ENCODE results near the gene AKAP1. TPM values are rescaled to one million over a fixed set of nuclear protein-coding genes. Genes with fewer than 3 reads are reported as not detected.

AKAP1 gene
- total and polyA plus RNA-seq, 2 of the 8 experiments (the other 6 are each of a cell fraction or from before 2014, with no cell fraction given), result 120 to 156 TPM

- Histone ChIP-seq H3K27ac (ENCODE audit: low read depth, low read length) (no peak overlapping the region), H4K20me1 (replicated peaks in 1 of 2; ENCODE audit: control insufficient read depth in 1 of 2, insufficient read depth in 2 of 2, low read length in 2 of 2) (no peaks in the 10 kb centered on the region), H4K91ac (replicated peaks; ENCODE audit: insufficient read length, low read length) (no peak overlapping the region), H3K9ac (replicated peaks in 1 of 4; ENCODE audit: extremely low read depth in 1 of 4, low read depth in 3 of 4, low read length in 3 of 4) (no peak overlapping the region), H2BK120ac (replicated peaks; ENCODE audit: low read depth, low read length) (no peak overlapping the region), H3K56ac (replicated peaks; ENCODE audit: insufficient read length, low read depth, low read length) (no peak overlapping the region), H3K79me2 (ENCODE audit: control insufficient read depth in 1 of 2, insufficient read depth in 2 of 2, low read length in 2 of 2) (no peaks in the 10 kb centered on the region), H4K8ac (ENCODE audit: extremely low read depth, insufficient read depth, low read length) (no peak overlapping the region), H3K79me1 (ENCODE audit: low read depth, low read length) (no peaks in the 10 kb centered on the region), H3K23me2 (ENCODE audit: low read depth, low read length) (no peaks in the 10 kb centered on the region), H3K14ac (ENCODE audit: insufficient read length) (no peak overlapping the region), H3K4me3 (ENCODE audit: extremely low read depth in 1 of 4, insufficient read depth in 2 of 4, low read depth in 3 of 4, low read length in 4 of 4) (no peak overlapping the region), H2BK5ac (ENCODE audit: low read depth, low read length) (no peak overlapping the region), H2AFZ (ENCODE audit: low read length) (no peak overlapping the region), H3K4ac (replicated peaks; ENCODE audit: insufficient read length, low read depth, low read length) (no peak overlapping the region), H3K18ac (ENCODE audit: extremely low read depth, low read length) (no peak overlapping the region), H2BK15ac (ENCODE audit: low read length) (no peak overlapping the region), H4K5ac (ENCODE audit: insufficient read length, low read depth, low read length) (no peak overlapping the region), H3K4me2 (ENCODE audit: insufficient read depth in 1 of 2, low read depth in 2 of 2, low read length in 2 of 2) (no peak overlapping the region), H3K36me3 (ENCODE audit: control insufficient read depth in 2 of 4, insufficient read depth in 4 of 4, low read length in 3 of 4) (no peaks in the 10 kb centered on the region), H3K9me3 (ENCODE audit: insufficient read depth in 2 of 2, low read depth in 1 of 2, low read length in 1 of 2) (no peaks in the 10 kb centered on the region), H3K4me1 (replicated peaks in 1 of 4; ENCODE audit: control insufficient read depth in 3 of 4, insufficient read depth in 4 of 4, low read length in 3 of 4) (peaks cover under 1 to 3% (median 1%) of the 10 kb centered on the region in 4 experiments; a peak in 4 of 7 replicates), H3K23ac (ENCODE audit: insufficient read length) (no peak overlapping the region), H2BK20ac (ENCODE audit: low read length) (no peak overlapping the region), H3K27me3 (replicated peaks in 1 of 4; ENCODE audit: control insufficient read depth in 3 of 4, extremely low read depth in 1 of 4, insufficient read depth in 3 of 4, low read length in 3 of 4) (no peaks in the 10 kb centered on the region), H2AK5ac (ENCODE audit: low read depth, low read length) (no peak overlapping the region), H2BK12ac (ENCODE audit: low read depth, low read length) (no peak overlapping the region)
- DNase-seq (ENCODE audit: low read depth in 1 of 2, low spot score in 2 of 2), result no peak
- WGBS, 2 experiments (ENCODE audit: extremely low coverage in 1 of 2, insufficient coverage in 1 of 2, insufficient read length in 1 of 2, insufficient replicate concordance in 2 of 2, low coverage in 1 of 2, low lambda C conversion rate in 2 of 2, missing lambda C conversion rate in 1 of 2), result 95% methylated on average over 16 of the region's 18 CpGs; no CpG with 5 or more reads in 1 of the 2 experiments
- ChIA-PET POLR2A (ENCODE audit: partially characterized antibody) (no interaction called here), CTCF (ENCODE audit: partially characterized antibody) (interaction anchor here (0.6 to 8.4 kb wide), 7 partner anchors 12 to 62 kb away, joined by 3 to 58 read pairs (median 4); no protein-coding TSS in a partner anchor)
- no peak for FAIRE-seq
- TF ChIP-seq EGR1 (IDR thresholded peaks at IDR 0.05; ENCODE audit: borderline replicate concordance, low read depth, low read length), result no peak
- TF ChIP-seq MAFK (IDR thresholded peaks at IDR 0.05; ENCODE audit: low read depth, low read length), result no peak
- TF ChIP-seq SIN3A (conservative IDR thresholded peaks at IDR 0.05 in 1 of 2, IDR thresholded peaks at IDR 0.05 in 1 of 2; ENCODE audit: low read depth in 1 of 2, low read length in 2 of 2), result no peak
- no peak for TF ChIP-seq CBX8 (IDR thresholded peaks at IDR 0.05; ENCODE audit: borderline replicate concordance, low read depth, low read length)
- no peak for TF ChIP-seq TEAD4 (IDR thresholded peaks at IDR 0.05; ENCODE audit: low read depth, low read length)
- no peak for TF ChIP-seq KDM5A (IDR thresholded peaks at IDR 0.05; ENCODE audit: low read length)
- no peak for TF ChIP-seq SAP30 (IDR thresholded peaks at IDR 0.05; ENCODE audit: insufficient read depth, insufficient replicate concordance, low read length)
- TF ChIP-seq CTCF (IDR thresholded peaks at IDR 0.05; ENCODE audit: control extremely low read depth in 1 of 3, insufficient read depth in 1 of 3, low read depth in 1 of 3, low read length in 3 of 3), result no peak
- no peak for TF ChIP-seq RAD21 (IDR thresholded peaks at IDR 0.05 in 1 of 2, conservative IDR thresholded peaks at IDR 0.05 in 1 of 2; ENCODE audit: low read depth in 2 of 2, low read length in 2 of 2)
- no peak for TF ChIP-seq CHD1 (IDR thresholded peaks at IDR 0.05; ENCODE audit: low read depth, low read length)
- no peak for TF ChIP-seq EZH2 (IDR thresholded peaks at IDR 0.05; ENCODE audit: low read depth, low read length, severe bottlenecking)
Measured at GRCh38 chr17:57046749-57047148, 38.3 kb upstream of the AKAP1 start.

Data from H1 (cell line).